ENCODE data around the gene FUT2.

Gene FUT2

DNA sequence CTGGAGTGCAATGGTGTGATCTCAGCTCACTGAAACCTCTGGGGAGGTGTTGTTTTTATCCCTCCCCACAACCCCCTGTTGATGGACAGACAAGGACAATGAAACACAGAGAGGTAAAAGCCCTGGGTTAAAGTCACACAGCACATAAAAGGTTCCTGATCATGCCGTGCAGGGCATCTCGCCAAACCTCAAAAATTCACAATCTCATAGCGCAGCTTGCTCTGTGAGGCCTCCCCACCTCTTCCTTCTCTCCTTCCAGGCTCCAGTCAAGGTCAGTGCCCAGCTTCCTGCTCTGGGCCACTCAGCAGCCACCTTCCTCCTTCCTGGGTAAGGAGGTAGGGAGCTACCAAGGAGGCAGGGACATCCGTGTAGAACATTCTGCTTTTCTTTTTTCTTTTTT lies 2.3 kb downstream of the FUT2 start:
- TF ChIP-seq EZH2 (IDR thresholded peaks at IDR 0.05; ENCODE audit: borderline replicate concordance, low read depth, low read length, severe bottlenecking) (no peak), CTCF (IDR thresholded peaks at IDR 0.05; ENCODE audit: borderline replicate concordance, extremely low read depth, low read length, poor library complexity, severe bottlenecking) (no peak)
- Histone ChIP-seq H3K27me3 (ENCODE audit: insufficient read depth, low read length, poor library complexity) (no peaks in the 10 kb centered on the region), H3K79me2 (ENCODE audit: insufficient read depth, low read length) (no peaks in the 10 kb centered on the region), H3K4me1 (ENCODE audit: insufficient read depth, low read length) (no peaks in the 10 kb centered on the region), H3K4me2 (ENCODE audit: insufficient read depth, low read length) (no peak overlapping the region), H3K9me3 (ENCODE audit: insufficient read depth, low read length, severe bottlenecking) (no peaks in the 10 kb centered on the region), H3K36me3 (ENCODE audit: insufficient read depth, low read length) (peaks cover 4% of the 10 kb centered on the region; the same call in 1 of the 2 replicates), H2AFZ (ENCODE audit: low read depth, low read length) (no peak overlapping the region), H3K9ac (ENCODE audit: low read depth, low read length) (no peak overlapping the region), H3K4me3 (ENCODE audit: low read depth in 1 of 2, low read length in 2 of 2) (no peak overlapping the region), H4K20me1 (ENCODE audit: insufficient read depth, low read length) (no peaks in the 10 kb centered on the region), H3K27ac (ENCODE audit: low read length) (no peak overlapping the region)
- ATAC-seq (ENCODE audit: insufficient read depth, low read depth) (no peak), DNase-seq (no peak)

- no peaks in the 10 kb centered on the region for H4K20me1 ChIP-seq (ENCODE audit: insufficient read depth, low read length)
- no peak overlapping the region for H3K27ac ChIP-seq (ENCODE audit: low read length)
- TF ChIP-seq EZH2 (IDR thresholded peaks at IDR 0.05; ENCODE audit: borderline replicate concordance, low read depth, low read length, severe bottlenecking), result no peak
- TF ChIP-seq CTCF (IDR thresholded peaks at IDR 0.05; ENCODE audit: borderline replicate concordance, extremely low read depth, low read length, poor library complexity, severe bottlenecking), result no peak
- DNase-seq (no peak), ATAC-seq (ENCODE audit: insufficient read depth, low read depth) (no peak)
- H3K36me3 ChIP-seq (ENCODE audit: insufficient read depth, low read length), result peaks cover 9% of the 10 kb centered on the region
- H3K27me3 ChIP-seq (ENCODE audit: insufficient read depth, low read length, poor library complexity), result no peaks in the 10 kb centered on the region
- H3K79me2 ChIP-seq (ENCODE audit: insufficient read depth, low read length), result no peaks in the 10 kb centered on the region
- no peak overlapping the region for H3K9ac ChIP-seq (ENCODE audit: low read depth, low read length)
- H3K4me2 ChIP-seq (ENCODE audit: insufficient read depth, low read length), result no peak overlapping the region
- H3K4me3 ChIP-seq (ENCODE audit: low read depth in 1 of 2, low read length in 2 of 2), result no peak overlapping the region
- H3K4me1 ChIP-seq (ENCODE audit: insufficient read depth, low read length), result no peaks in the 10 kb centered on the region
- no peaks in the 10 kb centered on the region for H3K9me3 ChIP-seq (ENCODE audit: insufficient read depth, low read length, severe bottlenecking)
- no peak overlapping the region for H2AFZ ChIP-seq (ENCODE audit: low read depth, low read length)
These were observed 6.9 kb downstream of the FUT2 start for GRCh38 chr19:48702701-48703100.

DNA sequence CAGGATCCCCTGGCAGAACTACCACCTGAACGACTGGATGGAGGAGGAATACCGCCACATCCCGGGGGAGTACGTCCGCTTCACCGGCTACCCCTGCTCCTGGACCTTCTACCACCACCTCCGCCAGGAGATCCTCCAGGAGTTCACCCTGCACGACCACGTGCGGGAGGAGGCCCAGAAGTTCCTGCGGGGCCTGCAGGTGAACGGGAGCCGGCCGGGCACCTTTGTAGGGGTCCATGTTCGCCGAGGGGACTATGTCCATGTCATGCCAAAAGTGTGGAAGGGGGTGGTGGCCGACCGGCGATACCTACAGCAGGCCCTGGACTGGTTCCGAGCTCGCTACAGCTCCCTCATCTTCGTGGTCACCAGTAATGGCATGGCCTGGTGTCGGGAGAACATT lies 7.5 kb downstream of the FUT2 start:
- Histone ChIP-seq H3K9ac (ENCODE audit: low read depth, low read length) (no peak overlapping the region), H4K20me1 (ENCODE audit: insufficient read depth, low read length) (no peaks in the 10 kb centered on the region), H2AFZ (ENCODE audit: low read depth, low read length) (no peak overlapping the region), H3K79me2 (ENCODE audit: insufficient read depth, low read length) (no peaks in the 10 kb centered on the region), H3K4me3 (ENCODE audit: low read depth in 1 of 2, low read length in 2 of 2) (no peak overlapping the region), H3K36me3 (ENCODE audit: insufficient read depth, low read length) (peaks cover 9% of the 10 kb centered on the region), H3K4me1 (ENCODE audit: insufficient read depth, low read length) (no peaks in the 10 kb centered on the region), H3K9me3 (ENCODE audit: insufficient read depth, low read length, severe bottlenecking) (no peaks in the 10 kb centered on the region), H3K4me2 (ENCODE audit: insufficient read depth, low read length) (no peak overlapping the region), H3K27ac (ENCODE audit: low read length) (no peak overlapping the region), H3K27me3 (ENCODE audit: insufficient read depth, low read length, poor library complexity) (no peaks in the 10 kb centered on the region)
- no peak for TF ChIP-seq EZH2 (IDR thresholded peaks at IDR 0.05; ENCODE audit: borderline replicate concordance, low read depth, low read length, severe bottlenecking)
- no peak for TF ChIP-seq CTCF (IDR thresholded peaks at IDR 0.05; ENCODE audit: borderline replicate concordance, extremely low read depth, low read length, poor library complexity, severe bottlenecking)
- DNase-seq, result no peak
- no peak for ATAC-seq (ENCODE audit: insufficient read depth, low read depth)

DNA sequence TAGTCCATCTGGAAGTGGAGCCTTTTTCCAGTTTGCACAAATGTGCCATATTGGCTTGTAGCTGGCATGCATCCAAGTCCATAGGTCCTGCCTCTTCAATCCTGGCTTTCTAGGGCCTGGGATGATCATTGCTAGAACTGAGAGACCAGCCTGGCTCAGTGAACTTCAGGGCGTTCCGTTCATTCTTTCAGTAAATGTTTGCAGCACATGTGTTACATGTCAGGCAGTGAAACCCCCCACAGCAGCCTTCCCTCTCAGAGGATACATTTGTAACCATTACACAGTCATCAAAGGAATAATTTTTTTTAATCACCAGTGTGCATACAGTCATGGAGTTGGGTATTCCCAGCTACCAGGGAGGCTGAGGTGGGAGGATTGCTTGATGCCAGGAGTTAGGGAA lies 9.7 kb downstream of the FUT2 start:
- Histone ChIP-seq H4K20me1 (ENCODE audit: insufficient read depth, low read length) (no peaks in the 10 kb centered on the region), H3K79me2 (ENCODE audit: insufficient read depth, low read length) (no peaks in the 10 kb centered on the region), H2AFZ (ENCODE audit: low read depth, low read length) (no peak overlapping the region), H3K9ac (ENCODE audit: low read depth, low read length) (no peak overlapping the region), H3K4me1 (ENCODE audit: insufficient read depth, low read length) (no peaks in the 10 kb centered on the region), H3K4me3 (ENCODE audit: low read depth in 1 of 2, low read length in 2 of 2) (no peak overlapping the region), H3K36me3 (ENCODE audit: insufficient read depth, low read length) (peaks cover 9% of the 10 kb centered on the region), H3K27me3 (ENCODE audit: insufficient read depth, low read length, poor library complexity) (no peaks in the 10 kb centered on the region), H3K27ac (ENCODE audit: low read length) (no peak overlapping the region), H3K9me3 (ENCODE audit: insufficient read depth, low read length, severe bottlenecking) (no peaks in the 10 kb centered on the region), H3K4me2 (ENCODE audit: insufficient read depth, low read length) (no peak overlapping the region)
- DNase-seq (no peak), ATAC-seq (ENCODE audit: insufficient read depth, low read depth) (no peak)
- TF ChIP-seq CTCF (IDR thresholded peaks at IDR 0.05; ENCODE audit: borderline replicate concordance, extremely low read depth, low read length, poor library complexity, severe bottlenecking), result no peak
